Measurements from ENCODE around the gene SH3PXD2A.

Gene SH3PXD2A

GRCh38 chr10:103876155-103876554 is 20.8 kb upstream of the SH3PXD2A start:
- DNase-seq (ENCODE audit: low read depth in 2 of 2), result no peak

- DNase-seq (ENCODE audit: low read depth in 2 of 2), result no peak
These were observed 19.4 kb upstream of the SH3PXD2A start for GRCh38 chr10:103874730-103875129.

DNA sequence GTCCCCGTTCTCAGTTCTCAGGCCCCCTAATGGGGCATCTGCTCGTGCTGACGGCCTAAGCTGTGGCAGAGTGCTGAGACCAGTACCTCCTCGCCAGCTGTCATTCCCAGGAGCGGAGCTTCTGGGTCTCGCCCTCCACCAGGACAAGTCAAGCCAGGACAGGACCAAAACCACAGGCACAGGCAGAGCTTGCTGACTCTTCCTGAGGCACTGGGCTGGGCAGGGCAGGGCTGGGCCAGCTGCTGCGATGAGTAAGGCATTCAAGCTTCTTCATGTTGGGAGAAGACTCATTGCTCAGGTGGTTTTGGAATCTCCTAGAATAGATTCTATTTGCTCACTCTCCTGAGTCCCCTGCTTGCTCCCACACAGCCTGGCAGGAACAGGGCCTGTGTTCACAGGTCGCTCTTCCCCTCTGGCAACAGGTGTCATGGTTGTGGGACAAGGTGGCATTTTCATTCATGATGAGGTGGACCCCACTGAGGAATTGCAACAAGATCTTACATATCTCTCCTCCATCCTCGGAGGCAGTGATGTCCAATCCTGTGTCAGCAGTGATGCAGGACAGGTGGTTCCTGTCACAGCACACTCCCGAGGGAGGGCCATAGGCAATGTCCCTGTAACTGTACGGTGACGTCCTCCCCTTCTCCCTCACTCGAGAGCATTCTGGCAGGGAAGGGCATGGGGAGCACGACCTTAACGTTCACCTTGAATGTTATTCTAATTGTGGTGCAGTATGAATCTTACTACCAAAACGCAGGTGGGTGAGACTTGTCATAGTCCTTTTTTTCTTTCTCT is 17.0 kb upstream of the SH3PXD2A start:
- DNase-seq (ENCODE audit: low read depth in 2 of 2), result no peak

- no peak for DNase-seq (ENCODE audit: low read depth in 2 of 2)
These were observed 15.6 kb upstream of the SH3PXD2A start for GRCh38 chr10:103871006-103871405.

GRCh38 chr10:103870516-103870915 is 15.1 kb upstream of the SH3PXD2A start:
- peak; percentile 74 to 79 for DNase-seq (ENCODE audit: low read depth in 2 of 2)

GRCh38 chr10:103869336-103869735 is 14.0 kb upstream of the SH3PXD2A start:
- DNase-seq (ENCODE audit: low read depth in 2 of 2), result no peak

GRCh38 chr10:103868200-103868599 is 12.8 kb upstream of the SH3PXD2A start:
- no peak for DNase-seq (ENCODE audit: low read depth in 2 of 2)

DNA sequence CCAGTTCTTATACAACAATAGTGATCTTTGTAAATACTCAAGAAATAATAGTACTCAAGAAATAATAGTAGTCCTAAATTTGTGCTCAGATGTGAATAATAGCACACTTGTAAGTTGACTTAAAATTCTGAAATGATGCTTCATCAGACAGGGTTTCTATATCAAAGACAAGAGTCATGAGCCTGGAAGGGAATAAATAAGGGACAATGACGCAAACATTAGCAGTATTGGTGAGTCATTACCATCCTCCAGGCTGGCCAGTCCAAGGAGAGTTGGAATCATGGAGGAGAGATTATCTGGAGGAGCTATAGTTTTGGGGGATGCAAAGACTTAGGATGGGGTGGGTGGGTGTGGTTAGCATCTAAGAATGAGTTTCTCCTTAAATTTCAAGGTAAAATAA is 6.1 kb upstream of the SH3PXD2A start:
- DNase-seq (ENCODE audit: low read depth in 2 of 2), result no peak

GRCh38 chr10:103859161-103860086 is 4.0 kb upstream of the SH3PXD2A start:
- DNase-seq (ENCODE audit: low read depth in 2 of 2), result no peak

DNA sequence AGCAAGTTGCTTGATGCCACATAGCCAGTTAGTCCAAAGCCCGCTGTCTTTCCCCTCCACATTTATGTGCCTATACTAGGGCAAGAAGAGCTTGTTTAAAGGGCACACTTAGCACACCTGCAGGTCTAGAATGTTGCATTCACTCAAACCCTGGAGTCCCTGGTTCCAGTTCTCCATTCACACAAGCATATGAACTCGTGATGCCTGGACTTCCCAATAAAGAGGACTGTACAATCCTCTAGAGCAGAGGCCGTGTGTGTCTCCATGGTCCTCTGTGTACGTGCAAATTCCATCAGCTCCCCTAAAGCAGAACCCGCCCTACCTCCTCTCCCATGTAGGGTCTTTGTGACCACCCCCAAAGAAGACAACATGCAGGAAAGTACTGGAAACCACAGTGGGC is 3.0 kb upstream of the SH3PXD2A start:
- no peak for DNase-seq (ENCODE audit: low read depth in 2 of 2)

DNA sequence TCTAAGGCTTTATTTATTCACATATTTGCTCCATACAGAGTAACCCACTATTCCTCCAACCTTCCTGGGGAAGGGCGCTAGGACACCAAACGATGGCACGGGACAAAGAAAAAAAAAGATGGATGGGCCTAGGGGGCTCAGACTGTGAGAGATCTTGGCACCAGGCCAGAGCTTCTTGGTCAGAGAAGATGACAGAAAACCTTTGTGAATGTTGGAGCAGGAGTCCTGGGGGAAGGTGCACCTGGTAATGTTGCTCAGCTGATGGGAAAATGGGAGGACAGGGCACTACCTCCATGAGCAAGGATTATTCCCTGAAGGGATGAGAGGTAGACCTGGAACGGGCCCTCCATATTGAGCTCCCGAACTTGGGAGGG is 1.4 kb upstream of the SH3PXD2A start:
- no peak for DNase-seq (ENCODE audit: low read depth in 2 of 2)

DNA sequence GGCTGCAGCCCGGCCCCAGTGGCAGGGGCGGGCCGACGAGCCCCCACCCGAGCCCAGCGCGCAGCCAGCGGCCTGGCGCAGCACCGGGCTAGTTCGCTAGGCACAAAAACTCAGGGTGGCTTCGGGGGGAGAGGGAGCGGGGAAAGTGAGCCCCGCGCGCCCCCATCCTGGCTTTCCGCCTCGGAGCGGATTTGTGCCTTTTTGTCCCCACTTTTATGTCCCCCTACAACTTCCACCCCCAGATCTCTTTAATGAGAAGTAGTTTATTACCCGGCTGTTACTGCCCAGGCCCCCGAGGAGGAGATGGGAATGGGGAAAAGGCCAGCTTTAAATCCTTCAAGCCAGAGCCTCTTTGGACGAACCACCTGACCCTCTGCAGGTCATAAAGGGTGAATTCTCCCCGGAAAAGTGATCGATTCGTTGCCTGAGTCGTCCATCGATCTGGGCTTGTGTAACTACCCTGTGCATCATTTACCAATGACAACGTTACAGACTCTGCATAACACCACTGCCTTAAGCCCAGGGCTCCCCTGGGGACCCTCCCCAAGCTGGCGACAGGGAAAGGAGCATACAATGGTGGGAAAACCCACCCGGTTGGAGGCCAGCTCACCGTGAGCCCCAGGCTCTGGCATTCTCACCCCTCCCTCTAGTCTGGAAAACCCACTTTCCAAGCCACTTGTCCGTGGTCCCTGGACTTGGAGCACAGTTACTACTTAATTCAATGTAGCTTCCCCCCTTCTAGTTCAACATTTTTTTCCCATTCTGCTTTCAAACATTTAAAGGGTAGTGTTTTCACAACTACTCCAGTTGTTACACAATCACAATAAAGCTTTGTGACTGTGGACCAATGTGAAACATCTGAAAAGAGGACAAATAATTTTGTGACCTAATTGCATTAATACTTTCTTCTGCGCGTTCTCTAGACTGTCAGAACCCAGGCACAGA is 748 bp upstream of the SH3PXD2A start:
- no peak for DNase-seq (ENCODE audit: low read depth in 2 of 2)

- peak; percentile 53 to 59 for DNase-seq (ENCODE audit: low read depth in 2 of 2)
These were observed 537 bp downstream of the SH3PXD2A start for GRCh38 chr10:103854686-103855391.

- DNase-seq (ENCODE audit: low read depth in 2 of 2), result no peak
These were observed 1.1 kb downstream of the SH3PXD2A start for GRCh38 chr10:103854265-103854685.

GRCh38 chr10:103853428-103854264 is 1.7 kb downstream of the SH3PXD2A start:
- no peak for DNase-seq (ENCODE audit: low read depth in 2 of 2)

DNA sequence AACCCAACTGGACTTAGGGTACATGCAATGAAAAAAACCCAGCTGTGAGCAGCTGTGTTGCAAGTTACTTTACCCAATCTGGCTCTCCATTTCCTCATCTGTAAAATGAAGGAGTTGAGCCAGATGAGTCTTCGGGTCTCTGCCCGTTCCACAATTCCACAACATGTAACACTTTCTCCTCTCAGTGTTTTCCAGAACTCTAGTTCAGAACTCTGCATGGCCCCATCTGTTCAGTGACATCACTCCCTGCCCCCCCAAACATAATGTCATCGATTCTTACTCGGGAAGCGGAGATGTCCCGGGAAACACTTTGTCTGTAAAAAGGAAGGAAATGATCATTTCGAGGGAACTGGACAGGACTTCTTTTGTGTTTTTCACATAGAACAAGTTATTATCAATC is 2.5 kb downstream of the SH3PXD2A start:
- DNase-seq (ENCODE audit: low read depth in 2 of 2), result no peak

- peak; percentile 56 to 58 for DNase-seq (ENCODE audit: low read depth in 2 of 2)
These were observed 3.1 kb downstream of the SH3PXD2A start for GRCh38 chr10:103852189-103852711.

DNA sequence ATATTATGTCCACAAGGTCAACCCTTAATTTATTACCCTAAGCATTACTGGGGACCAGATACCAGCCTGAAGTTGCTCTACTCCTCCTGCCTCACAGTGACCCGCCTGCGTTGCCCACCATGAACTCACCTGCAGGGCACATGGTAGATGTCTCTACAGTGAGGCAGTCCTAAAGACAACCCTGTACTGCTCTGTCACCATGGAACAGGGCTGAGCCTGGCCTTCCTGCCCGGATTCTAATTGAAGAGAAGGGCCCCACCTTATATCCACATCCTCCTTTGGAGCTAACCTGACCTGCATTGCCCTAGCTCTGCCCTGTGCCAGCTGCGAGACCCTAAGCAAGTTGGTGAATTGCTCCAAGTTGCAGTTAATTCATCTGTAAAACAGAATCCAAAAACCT is 4.1 kb downstream of the SH3PXD2A start:
- no peak for DNase-seq (ENCODE audit: low read depth in 2 of 2)

DNA sequence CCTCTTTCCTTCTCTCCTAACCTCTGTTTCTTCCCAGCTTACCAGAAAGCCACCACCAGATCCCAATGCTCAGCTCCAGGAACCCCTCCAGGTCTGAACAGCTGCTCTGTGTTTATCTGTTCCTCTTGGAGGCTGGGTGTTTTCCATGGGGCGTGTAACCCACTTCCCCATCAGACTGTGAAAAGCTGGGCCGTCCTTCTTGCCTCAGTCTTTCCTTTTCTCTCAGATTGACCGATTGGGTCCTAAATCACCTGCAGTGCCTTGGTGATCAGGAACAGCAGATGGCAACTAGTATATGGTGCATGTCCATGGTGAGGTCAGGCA is 4.8 kb downstream of the SH3PXD2A start:
- DNase-seq (ENCODE audit: low read depth in 2 of 2), result no peak

Data from fibroblast of skin of left quadriceps (primary cell).